ENCODE results near the gene KIAA0232.

The KIAA0232 gene

DNA sequence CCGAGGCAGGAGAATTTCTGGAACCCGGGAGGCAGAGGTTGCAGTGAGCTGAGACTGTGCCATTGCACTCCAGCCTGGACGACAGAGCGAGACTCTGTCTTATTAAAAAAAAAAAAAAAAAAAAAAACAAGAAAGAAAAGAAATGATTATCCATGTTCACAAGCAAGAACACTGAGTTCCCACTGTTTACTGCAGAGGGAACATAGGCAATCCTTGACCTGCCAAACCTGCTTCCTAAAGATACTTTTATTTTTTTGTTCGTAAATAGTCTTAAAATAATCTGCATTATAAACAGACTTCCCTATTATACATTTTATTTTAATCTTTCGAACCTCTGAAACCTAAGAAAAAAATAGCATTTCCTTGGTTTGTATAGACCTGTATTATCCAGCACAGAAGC lies 76.5 kb downstream of the KIAA0232 start:
- TF ChIP-seq, protein P1, sequence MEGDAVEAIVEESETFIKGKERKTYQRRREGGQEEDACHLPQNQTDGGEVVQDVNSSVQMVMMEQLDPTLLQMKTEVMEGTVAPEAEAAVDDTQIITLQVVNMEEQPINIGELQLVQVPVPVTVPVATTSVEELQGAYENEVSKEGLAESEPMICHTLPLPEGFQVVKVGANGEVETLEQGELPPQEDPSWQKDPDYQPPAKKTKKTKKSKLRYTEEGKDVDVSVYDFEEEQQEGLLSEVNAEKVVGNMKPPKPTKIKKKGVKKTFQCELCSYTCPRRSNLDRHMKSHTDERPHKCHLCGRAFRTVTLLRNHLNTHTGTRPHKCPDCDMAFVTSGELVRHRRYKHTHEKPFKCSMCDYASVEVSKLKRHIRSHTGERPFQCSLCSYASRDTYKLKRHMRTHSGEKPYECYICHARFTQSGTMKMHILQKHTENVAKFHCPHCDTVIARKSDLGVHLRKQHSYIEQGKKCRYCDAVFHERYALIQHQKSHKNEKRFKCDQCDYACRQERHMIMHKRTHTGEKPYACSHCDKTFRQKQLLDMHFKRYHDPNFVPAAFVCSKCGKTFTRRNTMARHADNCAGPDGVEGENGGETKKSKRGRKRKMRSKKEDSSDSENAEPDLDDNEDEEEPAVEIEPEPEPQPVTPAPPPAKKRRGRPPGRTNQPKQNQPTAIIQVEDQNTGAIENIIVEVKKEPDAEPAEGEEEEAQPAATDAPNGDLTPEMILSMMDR (IDR thresholded peaks at IDR 0.05) = no peak
- Histone ChIP-seq H3K79me2 (no peaks in the 10 kb centered on the region), H2AFZ (no peak overlapping the region), H3K9ac (no peak overlapping the region), H3K9me3 (ENCODE audit: control insufficient read depth, low read length) (no peaks in the 10 kb centered on the region), H3K27ac (no peak overlapping the region), H3K4me3 (ENCODE audit: low read depth, low read length) (no peak overlapping the region), H3K36me3 (ENCODE audit: control insufficient read depth, insufficient read depth, low read length) (no peaks in the 10 kb centered on the region), H3K4me2 (ENCODE audit: low read length) (no peak overlapping the region), H3K4me1 (no peaks in the 10 kb centered on the region), H3K27me3 (ENCODE audit: control insufficient read depth, insufficient read depth, low read length) (no peaks in the 10 kb centered on the region)

DNA sequence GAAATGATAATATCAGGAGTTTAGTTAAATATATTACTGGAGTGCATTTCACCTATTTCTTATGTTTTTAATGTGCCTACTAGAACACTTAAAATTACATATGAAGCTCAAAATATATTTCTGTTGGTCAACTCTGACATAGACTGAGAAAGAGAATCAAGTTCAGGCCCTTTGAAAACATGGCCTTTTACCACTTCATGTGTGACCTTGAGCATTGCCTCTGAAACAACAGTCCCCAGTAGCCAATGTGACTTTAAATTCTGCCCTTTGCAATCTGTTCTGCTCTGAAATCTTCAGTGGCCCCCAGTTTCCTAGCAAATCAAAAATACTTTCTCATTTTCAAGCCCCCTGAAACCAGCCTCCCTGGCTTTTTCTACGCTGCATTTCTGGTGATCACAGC lies 77.0 kb downstream of the KIAA0232 start:
- H3K9ac ChIP-seq = no peak overlapping the region
- no peaks in the 10 kb centered on the region for H3K79me2 ChIP-seq
- H3K27ac ChIP-seq = no peak overlapping the region
- TF ChIP-seq, protein P1 (IDR thresholded peaks at IDR 0.05) = no peak
- H3K36me3 ChIP-seq (ENCODE audit: control insufficient read depth, insufficient read depth, low read length) = no peaks in the 10 kb centered on the region
- no peaks in the 10 kb centered on the region for H3K27me3 ChIP-seq (ENCODE audit: control insufficient read depth, insufficient read depth, low read length)
- H3K4me1 ChIP-seq = no peaks in the 10 kb centered on the region
- H2AFZ ChIP-seq = no peak overlapping the region
- H3K4me3 ChIP-seq (ENCODE audit: low read depth, low read length) = no peak overlapping the region
- H3K4me2 ChIP-seq (ENCODE audit: low read length) = no peak overlapping the region
- H3K9me3 ChIP-seq (ENCODE audit: control insufficient read depth, low read length) = no peaks in the 10 kb centered on the region

DNA sequence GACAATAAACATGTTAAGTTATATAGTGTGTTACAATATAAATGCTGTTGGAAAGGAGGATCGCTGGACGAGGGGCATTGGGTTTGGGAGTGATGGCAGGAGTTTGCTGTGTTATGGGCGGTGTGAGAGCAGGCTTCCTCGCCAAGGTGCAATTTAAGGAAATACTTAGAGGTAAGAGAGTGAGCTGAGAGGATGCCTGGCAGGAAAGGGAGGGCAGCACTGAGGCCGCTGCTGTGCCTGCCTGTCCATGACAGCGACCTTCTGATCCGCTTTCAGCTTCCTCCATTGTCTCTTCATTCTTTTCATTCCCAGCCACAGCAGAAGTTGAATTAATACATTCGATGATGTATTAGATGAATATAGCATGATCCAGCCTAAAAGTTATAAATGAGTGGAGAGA lies 85.9 kb downstream of the KIAA0232 start:
- Histone ChIP-seq H2AFZ (no peak overlapping the region), H3K4me1 (no peaks in the 10 kb centered on the region), H3K4me3 (ENCODE audit: low read depth, low read length) (no peak overlapping the region), H3K79me2 (peaks cover 2% of the 10 kb centered on the region), H3K9me3 (ENCODE audit: control insufficient read depth, low read length) (no peaks in the 10 kb centered on the region), H3K4me2 (ENCODE audit: low read length) (no peak overlapping the region), H3K36me3 (ENCODE audit: control insufficient read depth, insufficient read depth, low read length) (no peaks in the 10 kb centered on the region), H3K9ac (no peak overlapping the region), H3K27ac (no peak overlapping the region), H3K27me3 (ENCODE audit: control insufficient read depth, insufficient read depth, low read length) (no peaks in the 10 kb centered on the region)
- TF ChIP-seq, protein P1 (IDR thresholded peaks at IDR 0.05) = no peak

DNA sequence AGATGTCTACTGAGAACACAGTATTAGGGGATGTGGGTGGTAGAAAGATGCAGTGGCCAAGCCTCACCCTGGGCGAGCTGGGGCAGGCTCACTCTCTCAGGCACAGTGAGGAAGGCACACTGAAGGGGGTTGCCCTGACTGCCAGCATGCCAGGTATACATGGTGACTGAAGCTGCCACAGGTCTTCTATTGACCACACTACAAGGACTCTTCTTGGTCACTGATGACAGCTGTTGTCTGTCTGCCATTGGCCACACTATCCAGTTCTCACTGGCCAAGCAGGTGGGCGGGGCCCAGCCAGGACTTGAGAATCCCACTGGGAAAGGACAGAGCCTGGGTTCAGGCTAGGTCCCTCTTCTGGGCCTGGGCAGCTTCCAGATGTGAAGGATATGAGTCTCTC lies 87.4 kb downstream of the KIAA0232 start:
- H3K4me1 ChIP-seq = no peaks in the 10 kb centered on the region
- no peak overlapping the region for H2AFZ ChIP-seq
- TF ChIP-seq, protein P1 (IDR thresholded peaks at IDR 0.05) = no peak
- no peaks in the 10 kb centered on the region for H3K9me3 ChIP-seq (ENCODE audit: control insufficient read depth, low read length)
- H3K79me2 ChIP-seq = peaks cover 2% of the 10 kb centered on the region
- no peak overlapping the region for H3K9ac ChIP-seq
- no peak overlapping the region for H3K4me2 ChIP-seq (ENCODE audit: low read length)
- no peak overlapping the region for H3K27ac ChIP-seq
- no peaks in the 10 kb centered on the region for H3K36me3 ChIP-seq (ENCODE audit: control insufficient read depth, insufficient read depth, low read length)
- no peaks in the 10 kb centered on the region for H3K27me3 ChIP-seq (ENCODE audit: control insufficient read depth, insufficient read depth, low read length)
- no peak overlapping the region for H3K4me3 ChIP-seq (ENCODE audit: low read depth, low read length)

DNA sequence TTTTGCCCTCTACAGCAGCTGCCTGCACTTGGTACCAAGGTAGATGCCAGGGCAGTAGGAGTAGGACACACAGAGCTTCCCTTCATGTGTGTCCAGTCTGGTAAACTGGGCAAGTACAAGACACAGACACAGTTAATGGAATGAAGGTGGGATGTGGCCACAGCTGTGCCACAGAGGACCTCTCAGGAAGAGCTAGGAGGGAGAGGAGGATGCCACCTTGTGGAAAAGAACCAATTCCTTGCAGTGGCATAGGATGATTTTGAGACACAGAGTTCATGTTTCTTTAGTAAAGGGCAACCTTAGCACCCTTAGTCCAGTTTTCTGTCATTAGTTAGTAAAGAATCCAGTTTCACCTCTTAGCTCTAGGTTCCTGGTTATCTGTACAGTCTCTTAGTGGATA lies 90.8 kb downstream of the KIAA0232 start:
- Histone ChIP-seq H3K4me3 (ENCODE audit: low read depth, low read length) (no peak overlapping the region), H3K4me1 (no peaks in the 10 kb centered on the region), H3K27me3 (ENCODE audit: control insufficient read depth, insufficient read depth, low read length) (no peaks in the 10 kb centered on the region), H3K79me2 (peaks cover 2% of the 10 kb centered on the region), H3K4me2 (ENCODE audit: low read length) (no peak overlapping the region), H3K9ac (no peak overlapping the region), H3K36me3 (ENCODE audit: control insufficient read depth, insufficient read depth, low read length) (no peaks in the 10 kb centered on the region), H2AFZ (no peak overlapping the region), H3K27ac (no peak overlapping the region), H3K9me3 (ENCODE audit: control insufficient read depth, low read length) (no peaks in the 10 kb centered on the region)
- TF ChIP-seq, protein P1 (IDR thresholded peaks at IDR 0.05) = no peak

All from parathyroid adenoma (tissue), 2 donors.